HCEC 1CT (cell line): ENCODE data around the gene CRY2.
"Not testable (repeated sequence)": the region's sequence is repeated elsewhere in the genome, so short reads cannot be mapped to it uniquely, and the experiment has no call there.

Experiments
- DNase-seq: peaks from one replicate; pipeline ENCODE4 v3.0.0-alpha.2; 2017

Gene CRY2

GRCh38 chr11:45811571-45812290, 35.5 kb upstream of the CRY2 start:
- DNase-seq = no peak

- no peak for DNase-seq
Measured at GRCh38 chr11:45812581-45813548, 34.4 kb upstream of the CRY2 start.

DNA sequence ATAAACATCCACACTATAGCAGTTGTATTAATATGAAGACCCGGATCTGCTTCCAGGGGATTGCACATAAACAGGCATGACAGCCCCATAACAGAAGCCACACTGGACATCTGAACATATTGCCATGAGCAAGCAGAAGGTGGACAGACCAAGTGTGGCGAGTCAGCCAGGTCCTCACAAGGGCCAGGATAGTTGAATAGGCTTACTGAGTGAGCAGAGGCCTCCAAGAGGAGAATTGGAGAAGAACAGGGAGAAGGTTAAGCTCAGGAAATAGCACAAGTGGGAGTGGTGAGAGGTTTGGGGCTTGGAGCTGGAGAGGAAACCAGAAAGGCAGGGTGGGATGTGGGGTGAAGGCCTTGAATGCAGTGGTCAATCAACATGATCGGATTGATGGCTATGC, 31.5 kb upstream of the CRY2 start:
- DNase-seq = peak; percentile 50

DNA sequence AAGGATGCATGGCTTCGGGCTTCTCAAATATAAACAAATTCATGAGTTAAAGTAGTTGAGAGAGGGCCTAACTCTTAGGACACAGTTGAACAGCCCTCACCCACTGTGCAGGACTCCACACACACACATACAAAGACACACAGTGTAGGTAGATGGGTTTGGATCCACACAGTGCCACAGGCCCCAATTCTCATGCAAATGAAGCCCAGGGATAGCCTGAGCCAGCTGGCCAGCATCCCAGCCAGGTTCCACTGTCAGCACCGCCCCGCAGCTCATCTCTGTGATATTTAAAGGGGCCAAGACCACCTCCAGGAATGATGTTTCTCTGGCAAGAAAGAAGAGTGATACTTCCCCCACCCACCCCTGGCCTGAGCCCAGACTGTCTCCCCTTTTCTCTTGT, 30.7 kb upstream of the CRY2 start:
- no peak for DNase-seq

- DNase-seq = no peak
Measured at GRCh38 chr11:45817191-45817590, 30.1 kb upstream of the CRY2 start.

DNA sequence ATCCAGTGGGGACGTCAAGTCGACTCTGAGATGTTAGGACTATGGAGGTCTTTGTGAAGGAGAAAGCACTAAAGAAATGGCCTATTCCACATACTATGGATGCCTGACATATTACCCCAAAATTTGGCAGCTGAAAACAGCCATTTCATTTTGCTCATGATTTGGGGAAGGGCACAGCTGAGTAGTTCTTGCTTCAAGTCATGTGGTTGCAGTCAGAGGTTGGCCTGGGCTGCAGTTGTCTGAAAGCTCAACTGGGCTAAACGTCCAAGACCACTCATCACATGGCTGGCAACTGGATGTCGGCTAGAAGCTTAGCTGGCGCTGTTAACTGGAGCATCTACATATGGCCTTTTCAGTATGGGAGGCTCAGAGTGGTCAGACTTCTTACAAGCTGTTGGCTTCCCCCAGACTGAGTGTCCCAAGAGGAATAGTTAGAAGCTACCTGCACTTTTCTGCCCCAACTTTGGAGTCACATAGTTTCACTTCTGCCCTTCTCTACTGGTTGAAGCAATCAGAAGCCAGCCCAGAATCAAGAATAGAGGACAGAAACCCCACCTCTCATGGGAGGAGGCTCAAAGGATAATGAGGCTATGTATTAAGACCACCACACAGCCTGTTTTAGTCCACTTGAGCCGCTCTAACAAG, 28.2 kb upstream of the CRY2 start:
- DNase-seq = no peak

GRCh38 chr11:45820211-45820857, 26.9 kb upstream of the CRY2 start:
- no peak for DNase-seq

DNA sequence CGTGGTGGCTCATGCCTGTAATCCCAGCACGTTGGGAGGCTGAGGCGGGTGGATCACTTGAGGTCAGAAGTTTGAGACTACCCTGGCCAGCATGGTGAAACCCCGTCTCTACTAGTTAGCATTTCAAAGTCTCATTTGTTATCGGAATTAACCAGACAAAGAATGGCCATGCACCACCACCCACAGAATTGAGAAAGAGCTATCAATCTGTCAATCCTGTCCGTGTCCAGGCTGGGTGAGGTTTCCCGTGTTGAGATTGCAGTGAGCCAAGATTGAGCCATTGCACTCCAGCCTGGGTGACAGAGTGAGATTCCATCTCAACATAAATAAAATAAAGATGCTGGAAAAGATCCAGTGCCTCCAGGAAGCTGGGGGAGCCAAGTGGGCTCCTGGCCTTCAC, 20.8 kb upstream of the CRY2 start:
- DNase-seq = not testable (repeated sequence)

GRCh38 chr11:45827123-45827522, 20.2 kb upstream of the CRY2 start:
- DNase-seq = no peak

GRCh38 chr11:45828996-45829395, 18.3 kb upstream of the CRY2 start:
- no peak for DNase-seq

GRCh38 chr11:45830596-45830995, 16.7 kb upstream of the CRY2 start:
- no peak for DNase-seq

DNA sequence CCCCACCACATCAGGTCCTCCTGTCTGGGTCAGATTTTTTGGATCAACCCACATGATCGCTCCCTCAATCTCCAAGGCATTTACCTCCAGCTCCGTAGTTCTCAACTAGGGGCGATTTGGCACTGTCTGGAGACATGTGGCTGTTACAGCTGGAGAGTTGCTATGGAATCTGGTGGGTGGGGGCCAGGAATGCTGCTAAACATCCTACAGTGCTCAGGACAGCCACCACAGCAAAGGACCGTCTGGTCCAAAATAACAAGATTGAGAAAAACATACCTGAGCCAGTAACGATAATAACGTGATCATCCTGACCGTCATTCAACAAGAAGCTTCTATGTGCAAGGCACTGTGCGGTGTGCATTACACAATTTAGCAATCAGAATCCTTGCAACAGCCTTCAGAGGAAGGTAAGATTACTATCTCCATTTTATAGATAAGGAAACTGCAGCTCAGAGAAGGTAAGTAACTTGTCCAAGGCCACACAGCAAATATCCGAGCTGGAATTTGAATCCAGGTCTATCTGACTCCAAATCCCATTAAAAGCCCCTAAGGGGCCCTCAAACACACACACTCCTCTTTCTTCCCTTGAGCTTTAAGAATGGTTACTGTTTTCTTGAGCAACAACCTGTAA, 14.3 kb upstream of the CRY2 start:
- DNase-seq = no peak

GRCh38 chr11:45833761-45834160, 13.5 kb upstream of the CRY2 start:
- DNase-seq = no peak

DNA sequence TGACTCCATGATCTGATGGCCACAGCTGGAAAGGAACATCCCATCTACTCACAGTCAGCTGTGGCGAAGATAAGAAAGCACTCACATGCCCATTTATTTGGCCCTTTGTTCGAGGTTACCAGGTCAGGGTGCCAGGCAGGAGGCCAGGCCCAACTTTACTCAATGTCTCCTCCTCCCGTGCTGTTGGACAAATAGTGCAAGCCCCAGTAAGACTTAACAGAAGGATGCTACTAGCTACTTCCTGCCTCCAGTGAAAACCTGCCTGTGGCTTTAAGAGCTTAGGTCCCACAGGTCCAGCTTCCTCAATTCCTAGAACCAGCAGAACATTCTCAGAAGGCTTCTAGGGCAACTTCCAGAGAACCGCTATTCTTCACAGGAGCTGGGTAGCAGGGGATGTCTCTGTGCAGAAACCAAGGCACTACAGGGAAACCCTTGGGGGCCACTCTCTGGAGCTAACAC, 12.9 kb upstream of the CRY2 start:
- DNase-seq = no peak

DNA sequence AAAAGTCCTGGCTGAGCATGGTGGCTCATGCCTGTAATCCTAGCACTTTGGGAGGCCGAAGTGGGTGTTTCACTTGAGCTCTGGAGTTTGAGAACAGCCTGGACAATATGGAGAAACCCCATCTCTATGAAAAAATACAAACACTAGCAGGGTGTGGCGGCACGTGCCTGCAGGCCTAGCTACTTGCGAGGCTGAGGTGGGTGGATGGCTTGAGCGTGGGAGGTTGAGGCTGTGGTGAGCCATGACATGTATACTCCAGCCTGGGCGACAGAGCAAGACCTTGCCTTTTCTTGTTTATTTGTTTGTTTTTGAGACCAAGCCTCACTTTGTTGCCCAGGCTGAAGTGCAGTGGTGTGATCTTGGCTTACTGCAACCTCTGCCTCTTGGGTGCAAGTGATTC, 8.1 kb upstream of the CRY2 start:
- DNase-seq = no peak

DNA sequence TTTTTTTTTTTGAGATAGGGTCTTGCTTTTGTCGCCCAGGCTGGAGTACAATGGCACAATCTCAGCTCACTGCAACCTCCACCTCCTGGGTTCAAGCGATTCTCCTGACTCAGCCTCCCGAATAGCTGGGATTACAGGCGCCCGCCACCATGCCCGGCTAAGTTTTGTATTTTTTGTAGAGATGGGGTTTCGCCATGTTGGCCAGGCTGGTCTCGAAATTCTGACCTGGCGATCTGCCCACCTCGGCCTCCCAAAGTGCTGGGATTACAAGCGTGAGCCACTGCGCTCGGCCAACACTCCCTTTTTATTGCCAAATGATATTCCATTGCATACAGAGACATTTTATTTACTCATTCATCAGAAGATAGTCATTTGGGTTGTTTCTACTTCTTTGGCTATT, 7.0 kb upstream of the CRY2 start:
- not testable (repeated sequence) for DNase-seq

DNA sequence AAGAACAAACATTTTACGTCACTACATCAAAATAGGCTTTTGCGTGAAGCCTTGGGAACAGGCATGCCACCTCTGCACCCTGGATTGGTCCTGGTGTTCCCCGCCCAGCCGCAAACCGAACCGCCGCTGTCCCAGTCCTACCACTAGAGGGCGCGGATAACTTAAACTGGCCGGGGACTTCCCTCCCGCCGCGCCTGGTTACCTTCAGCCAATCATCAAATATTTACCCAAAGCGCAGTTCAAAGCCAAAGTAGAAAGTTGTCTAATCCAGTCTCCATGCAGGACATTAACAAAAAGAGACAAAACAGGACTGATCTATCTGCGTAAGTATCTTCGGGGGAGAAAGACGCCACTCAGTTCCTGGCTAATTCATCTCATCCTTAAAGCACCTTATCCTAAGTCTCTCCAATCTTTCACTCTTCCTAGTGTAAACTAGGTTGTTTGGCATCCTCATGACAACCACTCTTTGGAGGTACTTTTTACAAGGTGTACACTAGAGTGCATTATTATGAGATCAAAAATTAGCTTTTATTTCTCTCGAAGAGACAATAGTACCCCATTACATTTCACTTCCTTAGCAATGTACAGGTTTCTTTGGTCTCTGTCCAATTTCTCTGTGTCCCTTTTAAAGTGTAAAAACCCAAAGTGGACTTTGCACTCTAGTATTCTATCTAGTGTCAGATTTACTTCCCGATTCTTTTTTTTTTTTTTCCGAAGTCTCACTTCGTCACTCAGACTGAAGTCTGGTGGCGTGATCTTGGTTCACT, 3.9 kb upstream of the CRY2 start:
- DNase-seq = peak; percentile 76

DNA sequence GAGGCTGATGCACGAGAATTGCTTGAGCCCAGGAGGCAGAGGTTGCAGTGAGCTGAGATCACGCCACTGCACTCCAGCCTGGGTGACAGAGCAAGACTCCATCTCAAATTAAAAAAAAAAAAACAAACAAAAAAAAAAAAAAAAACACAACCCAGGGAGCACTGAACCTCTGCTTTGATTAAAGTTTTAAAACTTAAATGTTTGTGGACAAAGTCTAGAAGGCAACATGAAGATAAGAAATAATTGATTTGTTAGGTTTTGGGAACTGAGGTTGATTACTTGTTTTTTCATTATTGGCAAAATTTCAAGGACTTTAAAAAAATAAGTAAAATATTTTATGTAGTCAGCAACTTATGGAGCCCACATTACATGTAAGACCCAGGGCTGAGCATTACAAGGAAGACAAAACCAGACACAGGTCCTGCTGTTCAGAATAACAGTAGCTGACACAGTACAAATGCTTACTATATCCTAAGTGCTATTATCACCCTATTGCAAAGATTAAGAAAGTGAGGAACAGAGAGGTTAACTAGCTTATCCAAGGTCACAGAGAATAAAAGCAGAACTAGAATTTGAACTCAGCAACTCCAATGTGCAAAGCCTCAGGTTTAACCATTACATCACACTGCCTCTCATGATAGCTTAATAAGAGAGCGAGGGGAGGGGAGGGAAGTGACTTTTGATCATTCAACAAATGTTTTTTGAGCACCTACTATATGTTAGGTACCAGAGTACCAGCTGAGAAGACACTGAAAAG, 2.3 kb upstream of the CRY2 start:
- DNase-seq = no peak

GRCh38 chr11:45846174-45846675, 1.1 kb upstream of the CRY2 start:
- no peak for DNase-seq

GRCh38 chr11:45847911-45848316, 639 bp downstream of the CRY2 start:
- DNase-seq = peak; percentile 39

GRCh38 chr11:45848654-45849081, 1.4 kb downstream of the CRY2 start:
- DNase-seq = no peak
